GM08714 (cell line): Measurements from ENCODE around the gene TJP2.

ENCODE experiments used
- H3K4me3 ChIP-seq: fragments of 200-500 bp; sonication (Bioruptor generic); 2 replicates; pipeline ENCODE4 v1.5.1; 2014; ENCODE audit warnings: mild to moderate bottlenecking, low read length, inconsistent platforms
- ZNF274 ChIP-seq: IDR thresholded peaks from 2 replicates; pipeline ENCODE4 v1.6.1; 2012; ENCODE audit warnings: mild to moderate bottlenecking, low read depth, low read length

Gene TJP2

GRCh38 chr9:69253057-69253456 is 79.0 kb downstream of the TJP2 start:
- no peak for TF ChIP-seq ZNF274

GRCh38 chr9:69254223-69254622 is 80.1 kb downstream of the TJP2 start:
- H3K4me3 ChIP-seq, result no peak overlapping the region
- no peak for TF ChIP-seq ZNF274

More at GRCh38 chr9:69253057-69253456, 79.0 kb downstream of the TJP2 start:
- no peak overlapping the region for H3K4me3 ChIP-seq

- no peak overlapping the region for H3K4me3 ChIP-seq
- TF ChIP-seq ZNF274, result no peak
Measured at GRCh38 chr9:69255591-69255990, 81.5 kb downstream of the TJP2 start.

GRCh38 chr9:69258551-69258950 is 84.5 kb downstream of the TJP2 start:
- H3K4me3 ChIP-seq, result no peak overlapping the region
- no peak for TF ChIP-seq ZNF274

- H3K4me3 ChIP-seq, result no peak overlapping the region
- no peak for TF ChIP-seq ZNF274
Measured at GRCh38 chr9:69260161-69260560, 86.1 kb downstream of the TJP2 start.

- H3K4me3 ChIP-seq, result no peak overlapping the region
- no peak for TF ChIP-seq ZNF274
Measured at GRCh38 chr9:69261636-69262035, 87.6 kb downstream of the TJP2 start.

- H3K4me3 ChIP-seq, result no peak overlapping the region
- TF ChIP-seq ZNF274, result no peak
Measured at GRCh38 chr9:69264526-69264925, 90.4 kb downstream of the TJP2 start.

- TF ChIP-seq ZNF274, result no peak
- H3K4me3 ChIP-seq, result no peak overlapping the region
Measured at GRCh38 chr9:69265891-69266290, 91.8 kb downstream of the TJP2 start.

GRCh38 chr9:69272212-69272611 is 98.1 kb downstream of the TJP2 start:
- TF ChIP-seq ZNF274, result no peak
- no peak overlapping the region for H3K4me3 ChIP-seq

- no peak for TF ChIP-seq ZNF274
- H3K4me3 ChIP-seq, result no peak overlapping the region
Measured at GRCh38 chr9:69273161-69273560, 99.1 kb downstream of the TJP2 start.

GRCh38 chr9:69276775-69277174 is 102.7 kb downstream of the TJP2 start:
- no peak for TF ChIP-seq ZNF274

GRCh38 chr9:69279084-69279731 is 105.1 kb downstream of the TJP2 start:
- no peak for TF ChIP-seq ZNF274

More at GRCh38 chr9:69276775-69277174, 102.7 kb downstream of the TJP2 start:
- H3K4me3 ChIP-seq, result no peak overlapping the region

GRCh38 chr9:69279733-69280132 is 105.7 kb downstream of the TJP2 start:
- no peak for TF ChIP-seq ZNF274
- H3K4me3 ChIP-seq, result no peak overlapping the region

More at GRCh38 chr9:69279084-69279731, 105.1 kb downstream of the TJP2 start:
- no peak overlapping the region for H3K4me3 ChIP-seq

GRCh38 chr9:69283003-69283402 is 108.9 kb downstream of the TJP2 start:
- no peak for TF ChIP-seq ZNF274

GRCh38 chr9:69292078-69292477 is 118.0 kb downstream of the TJP2 start:
- TF ChIP-seq ZNF274, result no peak
- no peak overlapping the region for H3K4me3 ChIP-seq

More at GRCh38 chr9:69283003-69283402, 108.9 kb downstream of the TJP2 start:
- H3K4me3 ChIP-seq, result no peak overlapping the region

- no peak for TF ChIP-seq ZNF274
- no peak overlapping the region for H3K4me3 ChIP-seq
Measured at GRCh38 chr9:69293156-69293555, 119.1 kb downstream of the TJP2 start.
